Left ventricle myocardium inferior (tissue), 1 donor: ENCODE measurements around the gene CMTR1. TPM values are rescaled to one million over a fixed set of nuclear protein-coding genes. Genes with fewer than 3 reads are reported as not detected.

Experiments
- DNase-seq: peaks from one replicate; pipeline ENCODE4 v3.0.0-alpha.2; 2020
- H3K27ac ChIP-seq: fragments of 200-600 bp; replicated peaks from 2 replicates; pipeline ENCODE4 v1.8.0; 2021
- H3K27me3 ChIP-seq: fragments of 200-600 bp; 2 replicates; pipeline ENCODE4 v1.8.0; 2021; ENCODE audit warnings: low read depth
- H3K36me3 ChIP-seq: fragments of 200-600 bp; 2 replicates; pipeline ENCODE4 v1.8.0; 2021
- H3K4me1 ChIP-seq: fragments of 200-600 bp; 2 replicates; pipeline ENCODE4 v1.8.0; 2021
- H3K4me3 ChIP-seq: fragments of 200-600 bp; 2 replicates; pipeline ENCODE4 v1.8.0; 2021; ENCODE audit warnings: mild to moderate bottlenecking, moderate library complexity
- H3K9me3 ChIP-seq: fragments of 200-600 bp; replicated peaks from 2 replicates; pipeline ENCODE4 v1.8.0; 2021
- CTCF ChIP-seq: fragments of 200-600 bp; IDR thresholded peaks from 2 replicates; pipeline ENCODE4 v1.8.0; 2021; ENCODE audit warnings: antibody characterized with exemption, mild to moderate bottlenecking, borderline replicate concordance
- intact Hi-C: fragments of 100-400 bp; cut with micrococcal nuclease; formaldehyde crosslinking; loops from one replicate; pipeline ENCODE4 v1.11.0; 2022
- total RNA-seq: library from RNA; stranded (reverse); fragmentation: NEBNext Ultra II Directional; extraction: Animal tissue kit (Norgen Biotek cat#: 25700); gene quantifications from one replicate; pipeline ENCODE4 v1.2.1, GENCODE V29; 2021
- donor health status: DM: no; HTN: yes; CAD: no; lungs with severe emphysema.

The CMTR1 gene
- total RNA-seq, 1 donor from 2014 or later: 34.4 TPM

- intact Hi-C loops: no loop called here
- DNase-seq: no peak
- H3K36me3 ChIP-seq: no peaks in the 10 kb centered on the region
- H3K27ac ChIP-seq: no peak overlapping the region
- peaks cover 38% of the 10 kb centered on the region for H3K27me3 ChIP-seq
- no peak for TF ChIP-seq CTCF
- peaks cover 3% of the 10 kb centered on the region for H3K9me3 ChIP-seq
- H3K4me1 ChIP-seq: no peaks in the 10 kb centered on the region
- no peak overlapping the region for H3K4me3 ChIP-seq
These were observed 88.7 kb downstream of the CMTR1 start for GRCh38 chr6:37521674-37522073.

GRCh38 chr6:37522836-37523235, 89.8 kb downstream of the CMTR1 start:
- no peak for DNase-seq
- H3K4me3 ChIP-seq: no peak overlapping the region
- H3K27ac ChIP-seq: no peak overlapping the region
- no peak for TF ChIP-seq CTCF
- peaks cover 49% of the 10 kb centered on the region for H3K27me3 ChIP-seq
- H3K4me1 ChIP-seq: no peaks in the 10 kb centered on the region
- H3K36me3 ChIP-seq: no peaks in the 10 kb centered on the region
- peaks cover 3% of the 10 kb centered on the region for H3K9me3 ChIP-seq
- intact Hi-C loops: no loop called here

- Histone ChIP-seq H3K27me3 (peaks cover 55% of the 10 kb centered on the region), H3K36me3 (no peaks in the 10 kb centered on the region), H3K27ac (no peak overlapping the region), H3K4me3 (no peak overlapping the region), H3K4me1 (no peaks in the 10 kb centered on the region), H3K9me3 (peaks cover 3% of the 10 kb centered on the region)
- intact Hi-C loops: no loop called here
- no peak for TF ChIP-seq CTCF
- DNase-seq: no peak
These were observed 90.4 kb downstream of the CMTR1 start for GRCh38 chr6:37523412-37523811.

- Histone ChIP-seq H3K27me3 (peaks cover 64% of the 10 kb centered on the region), H3K4me3 (no peak overlapping the region), H3K36me3 (no peaks in the 10 kb centered on the region), H3K9me3 (peaks cover under 1% of the 10 kb centered on the region), H3K27ac (no peak overlapping the region), H3K4me1 (no peaks in the 10 kb centered on the region)
- no peak for TF ChIP-seq CTCF
- intact Hi-C loops: no loop called here
- DNase-seq: no peak
These were observed 91.3 kb downstream of the CMTR1 start for GRCh38 chr6:37524025-37524969.

- Histone ChIP-seq H3K4me1 (no peaks in the 10 kb centered on the region), H3K36me3 (no peaks in the 10 kb centered on the region), H3K9me3 (no peaks in the 10 kb centered on the region), H3K27ac (no peak overlapping the region), H3K27me3 (peaks cover 68% of the 10 kb centered on the region), H3K4me3 (no peak overlapping the region)
- DNase-seq: no peak
- intact Hi-C loops: no loop called here
- TF ChIP-seq CTCF: no peak
These were observed 91.9 kb downstream of the CMTR1 start for GRCh38 chr6:37524970-37525318.
